HepG2 (cell line): ENCODE data around the gene FAM219A. TPM values are rescaled to one million over a fixed set of nuclear protein-coding genes. Genes with fewer than 3 reads are reported as not detected.
"Not testable (repeated sequence)": the region's sequence is repeated elsewhere in the genome, so short reads cannot be mapped to it uniquely, and the experiment has no call there.

ENCODE experiments used
- ADNP ChIP-seq: sonication (generic); formaldehyde crosslinking; IDR thresholded peaks from 2 replicates; pipeline ENCODE4 v1.4.0; 2020; ENCODE audit warnings: missing genetic modification reagents
- CREM ChIP-seq, 2 experiments: sonication (generic) in 1 of 2; formaldehyde crosslinking in 1 of 2; IDR thresholded peaks; 2 replicates each; pipeline versions ENCODE4 v1.4.0 to v1.6.1; 2016 to 2020; ENCODE audit warnings: antibody characterized with exemption in 1 of 2, mild to moderate bottlenecking in 1 of 2, missing genetic modification reagents in 1 of 2
- DPF2 ChIP-seq: sonication (generic); formaldehyde crosslinking; IDR thresholded peaks from 2 replicates; pipeline ENCODE4 v1.4.0; 2020; ENCODE audit warnings: mild to moderate bottlenecking, low read depth, missing genetic modification reagents, borderline replicate concordance
- FOXA1 ChIP-seq, 2 experiments: fragments of 450-650 bp in 1 of 2; sonication (generic) in 1 of 2; formaldehyde crosslinking in 1 of 2; IDR thresholded peaks; 2 replicates each; pipeline versions ENCODE4 v1.4.0 to v1.6.1; 2016 to 2020; ENCODE audit warnings: missing genetic modification reagents in 1 of 2
- FOXA3 ChIP-seq: IDR thresholded peaks from 2 replicates; pipeline ENCODE4 v1.6.1; 2016; ENCODE audit warnings: missing genetic modification reagents, missing compliant biosample characterization
- HNF4A ChIP-seq: sonication (generic); formaldehyde crosslinking; IDR thresholded peaks from 2 replicates; pipeline ENCODE4 v1.4.0; 2020; ENCODE audit warnings: missing genetic modification reagents
- KDM1A ChIP-seq: IDR thresholded peaks from 2 replicates; pipeline ENCODE4 v1.6.1; 2016; ENCODE audit warnings: missing compliant biosample characterization
- KMT2A ChIP-seq: sonication (generic); formaldehyde crosslinking; IDR thresholded peaks from 2 replicates; pipeline ENCODE4 v1.4.0; 2020; ENCODE audit warnings: missing genetic modification reagents
- LCORL ChIP-seq, 2 experiments: fragments of 450-650 bp in 1 of 2; sonication (generic) in 1 of 2; formaldehyde crosslinking in 1 of 2; IDR thresholded peaks; 2 replicates each; pipeline versions ENCODE4 v1.5.0 to v1.6.1; 2017 to 2020; ENCODE audit warnings: antibody characterized with exemption in 1 of 2, missing genetic modification reagents in 1 of 2
- POGZ ChIP-seq: sonication (generic); formaldehyde crosslinking; IDR thresholded peaks from 2 replicates; pipeline ENCODE4 v1.4.0; 2020; ENCODE audit warnings: mild to moderate bottlenecking, missing genetic modification reagents
- SAP130 ChIP-seq: IDR thresholded peaks from 2 replicates; pipeline ENCODE4 v1.6.1; 2016; ENCODE audit warnings: low read depth
- SOX13 ChIP-seq, 3 experiments: fragments of 450-650 bp in 1 of 3; sonication (generic) in 1 of 3; formaldehyde crosslinking in 1 of 3; IDR thresholded peaks in 2 of 3; conservative IDR thresholded peaks in 1 of 3; 2 replicates each; pipeline versions ENCODE4 v1.5.0 to v1.6.1; 2016 to 2020; ENCODE audit warnings: antibody characterized with exemption in 1 of 3, mild to moderate bottlenecking in 1 of 3, missing compliant biosample characterization in 1 of 3, missing genetic modification reagents in 1 of 3, moderate library complexity in 1 of 3
- ZBTB3 ChIP-seq: sonication (generic); formaldehyde crosslinking; IDR thresholded peaks from 2 replicates; pipeline ENCODE4 v1.4.0; 2020; ENCODE audit warnings: low read depth, mild to moderate bottlenecking, moderate library complexity, missing genetic modification reagents, borderline replicate concordance
- ZFP36L1 ChIP-seq: sonication (generic); formaldehyde crosslinking; IDR thresholded peaks from 2 replicates; pipeline ENCODE4 v1.8.0; 2022; ENCODE audit warnings: mild to moderate bottlenecking, missing genetic modification reagents, moderate library complexity
- ZMYM2 ChIP-seq: sonication (generic); formaldehyde crosslinking; IDR thresholded peaks from 2 replicates; pipeline ENCODE4 v1.8.0; 2022; ENCODE audit warnings: mild to moderate bottlenecking, missing genetic modification reagents
- ZMYM3 ChIP-seq: sonication (generic); formaldehyde crosslinking; IDR thresholded peaks from 2 replicates; pipeline ENCODE4 v1.5.1; 2020; ENCODE audit warnings: mild to moderate bottlenecking, missing genetic modification reagents
- ZNF292 ChIP-seq: sonication (generic); formaldehyde crosslinking; IDR thresholded peaks from 2 replicates; pipeline ENCODE4 v1.8.1; 2022; ENCODE audit warnings: mild to moderate bottlenecking, low read depth, missing genetic modification reagents, borderline replicate concordance
- ZNF460 ChIP-seq: sonication (generic); formaldehyde crosslinking; IDR thresholded peaks from 2 replicates; pipeline ENCODE4 v1.5.1; 2020; ENCODE audit warnings: missing genetic modification reagents, mild to moderate bottlenecking, borderline replicate concordance
- ZNF605 ChIP-seq: sonication (generic); formaldehyde crosslinking; IDR thresholded peaks from 2 replicates; pipeline ENCODE4 v1.8.0; 2022; ENCODE audit warnings: mild to moderate bottlenecking, missing genetic modification reagents
- ZNF687 ChIP-seq: sonication (generic); formaldehyde crosslinking; IDR thresholded peaks from 2 replicates; pipeline ENCODE4 v1.5.1; 2020; ENCODE audit warnings: mild to moderate bottlenecking, missing genetic modification reagents, moderate library complexity
- ZSCAN29 ChIP-seq: sonication (generic); formaldehyde crosslinking; conservative IDR thresholded peaks from 2 replicates; pipeline ENCODE4 v1.4.0; 2020; ENCODE audit warnings: mild to moderate bottlenecking, missing genetic modification reagents
- polyA plus RNA-seq, 8 experiments: library from polyadenylated mRNA; depleted of rRNA in 3 of 8; stranded (reverse) in 7 of 8; unstranded in 1 of 8; fragments of >200 nt; fragmentation: Illumina TruSeq in 4 of 8; extraction: Trizol in 4 of 8; gene quantifications; 2 replicates each; pipeline versions ENCODE4 v1.2.1 to v1.2.3, GENCODE V29; 2011 to 2016; ENCODE audit warnings: low read depth in 4 of 8, missing spikeins in 1 of 8, mixed read lengths in 1 of 8; ENCODE audit not compliant: insufficient read depth in 1 of 8
- total RNA-seq, 5 experiments: library from RNA; depleted of rRNA; stranded (reverse); fragments of >200 nt; fragmentation: Illumina TruSeq; extraction: Trizol; gene quantifications; 2 replicates each; pipeline ENCODE4 v1.2.3, GENCODE V29; 2016; ENCODE audit warnings: low read depth in 1 of 5

FAM219A gene
- total and polyA plus RNA-seq, 2 of the 13 experiments (the other 11 are each of a cell fraction or from before 2014, with no cell fraction given) = 3.9 to 6.4 TPM

GRCh38 chr9:34352122-34352652 lies 106.2 kb downstream of the FAM219A start (continued):
- 0 out of 2 replicates have a peak, but pooled peaks have one; percentile 12 for TF ChIP-seq ZNF687 (CRISPR knock-in tag)
- TF ChIP-seq ZNF605 = 0 out of 2 replicates have a peak, but pooled peaks have one; percentile 40
- TF ChIP-seq KDM1A (CRISPR knock-in tag) = peak; percentile 90; the same call in 1 of the 2 replicates
- TF ChIP-seq POGZ (CRISPR knock-in tag) = peak; percentile 55
- TF ChIP-seq FOXA1 (IDR thresholded peaks at IDR 0.05); CREM (CRISPR knock-in tag; IDR thresholded peaks at IDR 0.05); SOX13 (IDR thresholded peaks at IDR 0.05); LCORL (IDR thresholded peaks at IDR 0.05): not testable (repeated sequence)
- peak; percentile 10; the same call in 1 of the 2 replicates for TF ChIP-seq FOXA1 (CRISPR knock-in tag; IDR thresholded peaks at IDR 0.05)
- 0 out of 2 replicates have a peak, but pooled peaks have one; percentile 24 for TF ChIP-seq ZFP36L1 (CRISPR knock-in tag)
- peak; percentile 67 for TF ChIP-seq HNF4A (CRISPR knock-in tag)
- peak; percentile 42; the same call in 1 of the 2 replicates for TF ChIP-seq CREM (IDR thresholded peaks at IDR 0.05)
- peak; percentile 95 for TF ChIP-seq ZMYM3 (CRISPR knock-in tag)
- peak; percentile 50; the same call in 1 of the 2 replicates for TF ChIP-seq FOXA3 (CRISPR knock-in tag)
- peak in 1 of 2 experiments; percentile 53; a peak in 2 of 4 replicates for TF ChIP-seq SOX13 (CRISPR knock-in tag; conservative IDR thresholded peaks at IDR 0.05 in 1 of 2, IDR thresholded peaks at IDR 0.05 in 1 of 2)
- peak; percentile 32; the same call in 1 of the 2 replicates for TF ChIP-seq LCORL (CRISPR knock-in tag; IDR thresholded peaks at IDR 0.05)
- peak; percentile 29; the same call in 1 of the 2 replicates for TF ChIP-seq ZNF292
- TF ChIP-seq KMT2A = peak; percentile 28; the same call in 1 of the 2 replicates
- 0 out of 2 replicates have a peak, but pooled peaks have one; percentile 50 for TF ChIP-seq ZBTB3
- TF ChIP-seq ZSCAN29 = peak; percentile 31; the same call in 1 of the 2 replicates
- peak; percentile 87 for TF ChIP-seq ADNP (CRISPR knock-in tag)
- TF ChIP-seq DPF2 (CRISPR knock-in tag) = peak; percentile 47; the same call in 1 of the 2 replicates
- TF ChIP-seq ZMYM2 (CRISPR knock-in tag) = peak; percentile 82
- peak; percentile 47 for TF ChIP-seq SAP130 (CRISPR knock-in tag)
- TF ChIP-seq ZNF460 = peak; percentile 98
